Retinal pigment epithelial cell (primary cell): ENCODE results near the gene IQCE.
"Not testable (repeated sequence)": the region's sequence is repeated elsewhere in the genome, so short reads cannot be mapped to it uniquely, and the experiment has no call there.

Experiments used
- DNase-seq: peaks from one replicate; pipeline ENCODE4 v3.0.0-alpha.2; 2010; ENCODE audit warnings: low read depth
- H3K4me3 ChIP-seq: 2 replicates; pipeline ENCODE4 v1.5.1; 2011; ENCODE audit warnings: mild to moderate bottlenecking, low read length, control low read depth, moderate library complexity
- CTCF ChIP-seq: conservative IDR thresholded peaks from 2 replicates; pipeline ENCODE4 v1.5.1; 2011; ENCODE audit warnings: low read depth, low read length, control low read depth, inconsistent platforms

Gene IQCE

DNA sequence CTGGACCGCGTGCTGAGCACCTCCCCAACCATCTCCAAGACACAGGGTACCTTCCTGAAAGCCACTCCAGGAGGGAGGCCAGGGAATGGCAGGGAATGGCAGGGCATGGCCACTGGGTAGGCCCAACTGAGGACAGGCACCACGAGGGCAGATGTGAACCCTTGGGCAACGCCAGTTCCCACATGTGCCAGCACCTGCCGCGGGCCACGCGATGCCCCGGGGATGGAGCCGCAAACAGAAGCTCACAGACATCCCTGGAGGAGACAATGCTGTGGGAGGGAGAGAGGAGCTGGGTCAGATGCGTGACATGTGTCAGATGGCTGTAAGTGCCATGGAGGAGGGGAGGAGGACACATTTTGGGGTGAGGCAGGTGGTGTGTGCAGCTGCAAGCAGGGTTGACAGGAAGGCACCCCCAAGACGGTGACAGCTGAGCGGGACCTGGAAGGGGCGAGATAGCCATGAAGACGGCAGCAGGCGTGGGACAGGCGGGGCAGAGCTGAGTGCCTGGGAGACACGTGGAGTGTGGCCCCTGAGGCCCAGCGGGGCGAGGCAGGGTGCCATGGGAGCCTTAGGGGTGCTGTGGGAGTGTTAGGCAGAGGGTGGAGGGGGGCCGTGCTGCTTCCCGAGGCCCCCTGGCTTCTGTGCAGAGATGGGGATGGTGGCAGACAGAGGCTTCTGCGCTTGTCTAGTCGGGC lies 27.7 kb downstream of the IQCE start:
- DNase-seq, result no peak
- H3K4me3 ChIP-seq, result no peak overlapping the region
- no peak for TF ChIP-seq CTCF

- H3K4me3 ChIP-seq, result no peak overlapping the region
- no peak for TF ChIP-seq CTCF
- DNase-seq, result no peak
These were observed 28.4 kb downstream of the IQCE start for GRCh38 chr7:2587134-2587533.

GRCh38 chr7:2587778-2588177 lies 29.0 kb downstream of the IQCE start:
- TF ChIP-seq CTCF, result no peak
- DNase-seq, result no peak
- no peak overlapping the region for H3K4me3 ChIP-seq

- H3K4me3 ChIP-seq, result no peak overlapping the region
- DNase-seq, result no peak
- TF ChIP-seq CTCF, result no peak
These were observed 30.6 kb downstream of the IQCE start for GRCh38 chr7:2589341-2589740.

- H3K4me3 ChIP-seq, DNase-seq: not testable (repeated sequence)
These were observed 31.2 kb downstream of the IQCE start for GRCh38 chr7:2589941-2590340.

DNA sequence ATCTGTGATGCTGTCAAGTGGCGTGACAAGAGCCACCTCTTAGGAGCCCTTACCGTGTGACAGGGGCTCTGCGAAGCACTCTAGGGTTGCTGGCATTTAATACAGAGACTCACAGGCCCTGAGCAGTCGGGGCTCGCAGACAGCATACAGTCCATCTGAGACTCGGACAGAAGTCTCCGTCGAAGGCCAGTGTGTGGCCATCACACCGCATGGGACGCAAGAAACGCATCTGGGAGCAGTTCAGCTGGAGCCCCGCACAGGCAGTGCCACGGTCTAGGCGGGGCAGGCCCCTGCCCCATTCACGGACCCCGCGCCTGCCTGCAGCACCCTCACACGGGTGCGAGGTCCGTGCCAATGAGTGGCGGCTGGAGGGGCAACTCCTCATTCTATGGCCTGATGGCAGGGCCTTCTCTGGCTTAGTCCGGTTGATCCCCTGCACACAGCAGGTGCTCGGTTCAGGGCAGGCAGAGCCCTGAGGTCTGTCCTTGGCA lies 33.6 kb downstream of the IQCE start:
- H3K4me3 ChIP-seq, result no peak overlapping the region
- no peak for TF ChIP-seq CTCF
- DNase-seq, result no peak

- DNase-seq, result no peak
- H3K4me3 ChIP-seq, result no peak overlapping the region
- no peak for TF ChIP-seq CTCF
These were observed 34.4 kb downstream of the IQCE start for GRCh38 chr7:2593036-2593727.
